ENCODE results near the gene USH1C.

GRCh38 chr11:17564687-17565042 lies 20.4 kb upstream of the USH1C start:
- no peak for TF ChIP-seq CTCF (IDR thresholded peaks at IDR 0.05)
- TF ChIP-seq POLR2A (IDR thresholded peaks at IDR 0.05) = no peak

All from adrenal gland (tissue), 5 donors.